IMR-90 (cell line): ENCODE results near the gene AKAP1.

ENCODE experiments used
- CEBPB ChIP-seq: IDR thresholded peaks from 2 replicates; pipeline ENCODE4 v1.6.1; 2012; ENCODE audit warnings: low read depth, low read length, improper control_type of control experiment
- FOS ChIP-seq: fragments of 150-350 bp; IDR thresholded peaks from 2 replicates; pipeline ENCODE4 v1.6.1; 2016; ENCODE audit warnings: low read depth, low read length
- MXI1 ChIP-seq: IDR thresholded peaks from 2 replicates; pipeline ENCODE4 v1.6.1; 2012; ENCODE audit warnings: low read depth, mild to moderate bottlenecking, low read length, moderate library complexity, borderline replicate concordance
- NFE2L2 ChIP-seq: fragments of 150-350 bp; IDR thresholded peaks from 2 replicates; pipeline ENCODE4 v1.6.1; 2016; ENCODE audit warnings: low read depth, mild to moderate bottlenecking, low read length
- POLR2A ChIP-seq: IDR thresholded peaks from 2 replicates; pipeline ENCODE4 v1.6.1; 2012; ENCODE audit warnings: mild to moderate bottlenecking, low read depth, low read length
- RAD21 ChIP-seq: IDR thresholded peaks from 2 replicates; pipeline ENCODE4 v1.6.1; 2012; ENCODE audit warnings: low read length, improper control_type of control experiment
- RFX5 ChIP-seq: IDR thresholded peaks from 2 replicates; pipeline ENCODE4 v1.8.0; 2012; ENCODE audit warnings: low read depth, mild to moderate bottlenecking, low read length, moderate library complexity
- USF2 ChIP-seq: fragments of 150-350 bp; IDR thresholded peaks from 2 replicates; pipeline ENCODE4 v1.6.1; 2017; ENCODE audit warnings: mild to moderate bottlenecking, antibody characterized with exemption, low read length, low read depth
- TF ChIP-seq, protein P1 (sequence below): conservative IDR thresholded peaks from 2 replicates; pipeline ENCODE4 v1.5.1; 2012; ENCODE audit warnings: mild to moderate bottlenecking, low read depth, low read length, improper control_type of control experiment

DNA sequence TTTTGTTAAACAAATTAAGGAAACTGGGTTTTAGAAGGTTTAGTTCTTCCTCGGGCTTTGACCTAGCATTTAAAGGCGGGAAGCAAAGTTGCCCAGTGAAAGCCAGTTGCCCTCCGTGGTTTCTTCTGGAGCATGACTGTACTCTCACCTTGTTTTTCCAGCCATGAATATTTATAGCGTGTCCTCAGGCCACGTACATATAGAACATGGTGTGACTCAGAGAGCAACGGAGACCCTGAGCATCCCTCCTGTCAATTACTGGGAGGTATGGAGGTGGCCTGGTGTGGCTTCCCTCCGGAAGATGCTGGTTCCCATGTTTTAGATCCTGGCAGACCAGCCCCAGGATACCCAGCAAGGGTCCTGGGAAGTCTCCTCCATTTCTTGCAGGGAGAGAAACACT is 48.4 kb downstream of the AKAP1 start:
- TF ChIP-seq, protein P1, sequence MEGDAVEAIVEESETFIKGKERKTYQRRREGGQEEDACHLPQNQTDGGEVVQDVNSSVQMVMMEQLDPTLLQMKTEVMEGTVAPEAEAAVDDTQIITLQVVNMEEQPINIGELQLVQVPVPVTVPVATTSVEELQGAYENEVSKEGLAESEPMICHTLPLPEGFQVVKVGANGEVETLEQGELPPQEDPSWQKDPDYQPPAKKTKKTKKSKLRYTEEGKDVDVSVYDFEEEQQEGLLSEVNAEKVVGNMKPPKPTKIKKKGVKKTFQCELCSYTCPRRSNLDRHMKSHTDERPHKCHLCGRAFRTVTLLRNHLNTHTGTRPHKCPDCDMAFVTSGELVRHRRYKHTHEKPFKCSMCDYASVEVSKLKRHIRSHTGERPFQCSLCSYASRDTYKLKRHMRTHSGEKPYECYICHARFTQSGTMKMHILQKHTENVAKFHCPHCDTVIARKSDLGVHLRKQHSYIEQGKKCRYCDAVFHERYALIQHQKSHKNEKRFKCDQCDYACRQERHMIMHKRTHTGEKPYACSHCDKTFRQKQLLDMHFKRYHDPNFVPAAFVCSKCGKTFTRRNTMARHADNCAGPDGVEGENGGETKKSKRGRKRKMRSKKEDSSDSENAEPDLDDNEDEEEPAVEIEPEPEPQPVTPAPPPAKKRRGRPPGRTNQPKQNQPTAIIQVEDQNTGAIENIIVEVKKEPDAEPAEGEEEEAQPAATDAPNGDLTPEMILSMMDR, result no peak
- TF ChIP-seq RFX5 (no peak), FOS (no peak), POLR2A (no peak), MXI1 (no peak), RAD21 (no peak), CEBPB (no peak), NFE2L2 (no peak), USF2 (no peak)
